Keratinocyte (primary cell): ENCODE results near the gene ALOX5. TPM values are rescaled to one million over a fixed set of nuclear protein-coding genes. Genes with fewer than 3 reads are reported as not detected.

Experiments
- DNase-seq: peaks from one replicate; pipeline ENCODE4 v3.0.0-alpha.2; 2011; ENCODE audit warnings: low read depth, missing footprints, low spot score
- FAIRE-seq: peaks from 2 replicates; lab custom pipeline; 2011; peaks lifted over from hg19 to GRCh38; lab: Jason Lieb, UNC
- H2AFZ ChIP-seq: 2 replicates; pipeline ENCODE4 v1.6.0; 2012; ENCODE audit warnings: low read length, control low read depth, inconsistent platforms; ENCODE audit not compliant: control insufficient read depth
- H3K27ac ChIP-seq: 2 replicates; pipeline ENCODE4 v1.5.1; 2011; ENCODE audit warnings: low read length; ENCODE audit not compliant: control insufficient read depth, insufficient read depth
- H3K27me3 ChIP-seq: 3 replicates; pipeline ENCODE4 v1.6.0; 2011; ENCODE audit warnings: low read length; ENCODE audit not compliant: control insufficient read depth, insufficient read depth; ENCODE audit errors: extremely low read depth
- H3K36me3 ChIP-seq, 2 experiments: 2 replicates in 1 of 2; 3 replicates in 1 of 2; pipeline ENCODE4 v1.5.1; 2011; ENCODE audit warnings: low read length in 2 of 2, mild to moderate bottlenecking in 1 of 2; ENCODE audit not compliant: control insufficient read depth in 2 of 2, insufficient read depth in 2 of 2; ENCODE audit errors: extremely low read depth in 1 of 2
- H3K4me1 ChIP-seq: 3 replicates; pipeline ENCODE4 v1.5.1; 2011; ENCODE audit warnings: low read length; ENCODE audit not compliant: control insufficient read depth, insufficient read depth; ENCODE audit errors: extremely low read depth
- H3K4me2 ChIP-seq: 3 replicates; pipeline ENCODE4 v1.6.0; 2011; ENCODE audit warnings: low read depth, low read length; ENCODE audit not compliant: control insufficient read depth, insufficient read depth; ENCODE audit errors: extremely low read depth
- H3K4me3 ChIP-seq, 3 experiments: fragments of 200-600 bp in 1 of 3; sonication (generic) in 1 of 3; 2 replicates in 2 of 3; 3 replicates in 1 of 3; pipeline ENCODE4 v1.5.1; 2011 to 2016; ENCODE audit warnings: low read length in 3 of 3, mild to moderate bottlenecking in 3 of 3, control low read depth in 2 of 3, inconsistent platforms in 1 of 3, low read depth in 1 of 3, mixed read lengths in 1 of 3, mixed run types in 1 of 3, moderate library complexity in 1 of 3; ENCODE audit not compliant: control insufficient read depth in 2 of 3, insufficient read depth in 2 of 3; ENCODE audit errors: extremely low read depth in 1 of 3
- H3K79me2 ChIP-seq: 2 replicates; pipeline ENCODE4 v1.6.0; 2012; ENCODE audit warnings: low read length; ENCODE audit not compliant: control insufficient read depth, insufficient read depth
- H3K9ac ChIP-seq: 3 replicates; pipeline ENCODE4 v1.6.0; 2011; ENCODE audit warnings: low read length; ENCODE audit not compliant: control insufficient read depth, insufficient read depth; ENCODE audit errors: extremely low read depth
- H3K9me1 ChIP-seq: 3 replicates; pipeline ENCODE4 v1.6.0; 2011; ENCODE audit warnings: low read length; ENCODE audit not compliant: control insufficient read depth, insufficient read depth; ENCODE audit errors: extremely low read depth
- H3K9me3 ChIP-seq: 2 replicates; pipeline ENCODE4 v1.5.1; 2012; ENCODE audit warnings: low read depth, low read length; ENCODE audit not compliant: control insufficient read depth
- H4K20me1 ChIP-seq: 3 replicates; pipeline ENCODE4 v1.6.0; 2011; ENCODE audit warnings: low read length; ENCODE audit not compliant: control insufficient read depth, insufficient read depth; ENCODE audit errors: extremely low read depth
- CTCF ChIP-seq, 3 experiments: IDR thresholded peaks in 1 of 3; conservative IDR thresholded peaks in 1 of 3; optimal IDR thresholded peaks in 1 of 3; 2 replicates in 2 of 3; 3 replicates in 1 of 3; pipeline versions ENCODE3 to v1.5.1; 2011; ENCODE audit warnings: low read length in 3 of 3, mild to moderate bottlenecking in 3 of 3, moderate library complexity in 2 of 3, control low read depth in 1 of 3, inconsistent platforms in 1 of 3; ENCODE audit not compliant: insufficient read depth in 2 of 3; ENCODE audit errors: extremely low read depth in 1 of 3
- EZH2 ChIP-seq: IDR thresholded peaks from one replicate; pipeline ENCODE4 v1.6.1; 2012; ENCODE audit warnings: inconsistent platforms, mild to moderate bottlenecking, low read length, moderate library complexity
- dilution Hi-C: fragments of 300-500 bp; cut with MboI; formaldehyde crosslinking; loops from one replicate; pipeline ENCODE4 v1.7.0; 2020; ENCODE audit warnings: low sequenced_read_pairs; ENCODE audit not compliant: extremely low pct_ligation_motif_present
- polyA plus RNA-seq, 5 experiments: library from polyadenylated mRNA; depleted of rRNA in 3 of 5; stranded (reverse) in 3 of 5; stranded (forward) in 1 of 5; unstranded in 1 of 5; fragments of >200 nt; gene quantifications; 1 replicate in 1 of 5; 2 replicates in 3 of 5; 3 replicates in 1 of 5; pipeline versions ENCODE4 v1.2.1 to v1.2.3, GENCODE V29; 2011 to 2012; ENCODE audit warnings: missing spikeins in 2 of 5, low read depth in 1 of 5, low replicate concordance in 1 of 5

The ALOX5 gene
- polyA plus RNA-seq, 1 donor (not counting 4 experiments of a cell fraction or from before 2014, with no cell fraction given): not detected

- H3K4me1 ChIP-seq: no peaks in the 10 kb centered on the region
- H3K9me1 ChIP-seq: no peaks in the 10 kb centered on the region
- H3K9me3 ChIP-seq: no peaks in the 10 kb centered on the region
- H3K9ac ChIP-seq: no peak overlapping the region
- no peaks in the 10 kb centered on the region for H3K27me3 ChIP-seq
- no peak overlapping the region for H3K4me3 ChIP-seq
- H4K20me1 ChIP-seq: no peaks in the 10 kb centered on the region
- no peak overlapping the region for H2AFZ ChIP-seq
- no peak overlapping the region for H3K27ac ChIP-seq
- dilution Hi-C loops: no loop called here
- H3K36me3 ChIP-seq: no peaks in the 10 kb centered on the region
- no peaks in the 10 kb centered on the region for H3K79me2 ChIP-seq
- TF ChIP-seq EZH2: no peak
- no peak for TF ChIP-seq CTCF (optimal IDR thresholded peaks at IDR 0.05 in 1 of 3, IDR thresholded peaks at IDR 0.05 in 1 of 3, conservative IDR thresholded peaks at IDR 0.05 in 1 of 3; ENCODE audit: extremely low read depth in 1 of 3, insufficient read depth in 2 of 3, low read length in 3 of 3)
- DNase-seq (no peak), FAIRE-seq (no peak)
- no peak overlapping the region for H3K4me2 ChIP-seq
Measured at GRCh38 chr10:45471531-45472310, 97.7 kb downstream of the ALOX5 start.

DNA sequence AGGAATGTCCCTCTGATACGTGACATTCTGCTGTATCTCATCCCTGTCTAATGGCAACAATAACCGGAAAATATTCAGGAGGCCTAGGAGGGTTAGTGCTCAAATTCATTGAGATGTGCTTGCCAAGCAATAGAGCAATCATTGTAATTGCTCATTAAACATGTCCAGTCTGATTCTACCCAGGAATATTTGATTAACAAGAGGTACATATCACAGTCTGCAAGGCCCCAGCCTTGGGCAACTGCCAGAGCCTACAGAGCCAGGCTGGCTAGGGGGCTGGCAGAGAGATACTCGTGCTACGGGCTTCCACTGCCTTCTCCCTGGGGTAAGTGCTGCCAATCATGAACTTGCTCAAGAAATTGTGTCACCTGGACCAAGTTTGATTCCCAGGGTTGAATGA, 99.1 kb downstream of the ALOX5 start:
- no peak overlapping the region for H3K4me3 ChIP-seq
- H3K27ac ChIP-seq: no peak overlapping the region
- no peaks in the 10 kb centered on the region for H3K27me3 ChIP-seq
- dilution Hi-C loops: no loop called here
- H2AFZ ChIP-seq: no peak overlapping the region
- H3K36me3 ChIP-seq: no peaks in the 10 kb centered on the region
- H3K9me1 ChIP-seq: no peaks in the 10 kb centered on the region
- H3K4me2 ChIP-seq: no peak overlapping the region
- DNase-seq (no peak), FAIRE-seq (no peak)
- H3K9ac ChIP-seq: no peak overlapping the region
- no peak for TF ChIP-seq EZH2
- TF ChIP-seq CTCF (optimal IDR thresholded peaks at IDR 0.05 in 1 of 3, IDR thresholded peaks at IDR 0.05 in 1 of 3, conservative IDR thresholded peaks at IDR 0.05 in 1 of 3; ENCODE audit: extremely low read depth in 1 of 3, insufficient read depth in 2 of 3, low read length in 3 of 3): no peak
- no peaks in the 10 kb centered on the region for H3K79me2 ChIP-seq
- H4K20me1 ChIP-seq: no peaks in the 10 kb centered on the region
- H3K9me3 ChIP-seq: no peaks in the 10 kb centered on the region
- no peaks in the 10 kb centered on the region for H3K4me1 ChIP-seq
